EH (cell line): ENCODE measurements around the gene FOXF1.

Experiments used
- DNase-seq: peaks from one replicate; pipeline ENCODE4 v3.0.0-alpha.2; 2015; ENCODE audit warnings: low read depth

The FOXF1 gene

GRCh38 chr16:86517652-86518258 lies 7.4 kb downstream of the FOXF1 start:
- DNase-seq: peak; percentile 74

- DNase-seq: no peak
Observed at GRCh38 chr16:86519007-86519648, 8.8 kb downstream of the FOXF1 start.

- peak; percentile 65 for DNase-seq
Observed at GRCh38 chr16:86519649-86520316, 9.5 kb downstream of the FOXF1 start.

GRCh38 chr16:86520317-86521210 lies 10.2 kb downstream of the FOXF1 start:
- DNase-seq: no peak

GRCh38 chr16:86521236-86522197 lies 11.2 kb downstream of the FOXF1 start:
- DNase-seq: no peak

GRCh38 chr16:86522634-86523033 lies 12.3 kb downstream of the FOXF1 start:
- DNase-seq: no peak

DNA sequence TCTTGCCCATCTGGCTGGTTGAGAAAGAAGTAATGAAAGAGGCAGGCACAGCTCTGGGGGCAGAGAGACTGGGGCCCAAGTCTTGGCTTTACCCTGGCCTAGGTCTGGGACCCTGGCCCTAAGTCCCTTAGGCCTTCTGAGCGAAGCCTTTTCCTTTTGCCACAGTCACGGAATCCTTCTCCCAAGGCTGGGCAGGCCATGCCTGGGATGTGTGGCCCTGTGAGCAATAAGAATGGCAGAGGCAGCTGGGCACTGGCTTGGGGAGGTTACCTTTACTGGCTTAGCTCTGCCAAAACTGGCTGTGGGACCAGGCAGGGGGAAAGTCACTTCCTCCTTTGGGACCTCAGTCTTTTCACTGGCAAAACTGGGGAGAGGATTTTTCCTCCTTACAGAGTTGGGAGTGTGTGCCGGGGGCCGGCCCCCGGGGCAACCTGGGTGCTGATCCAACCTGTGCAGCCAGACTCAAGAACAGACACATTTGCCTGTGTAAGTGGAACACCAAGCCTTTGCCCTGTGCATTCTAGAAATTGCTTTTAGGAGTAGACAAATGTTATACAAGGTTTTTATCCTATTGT lies 12.9 kb downstream of the FOXF1 start:
- no peak for DNase-seq

- DNase-seq: no peak
Observed at GRCh38 chr16:86524029-86524428, 13.7 kb downstream of the FOXF1 start.

DNA sequence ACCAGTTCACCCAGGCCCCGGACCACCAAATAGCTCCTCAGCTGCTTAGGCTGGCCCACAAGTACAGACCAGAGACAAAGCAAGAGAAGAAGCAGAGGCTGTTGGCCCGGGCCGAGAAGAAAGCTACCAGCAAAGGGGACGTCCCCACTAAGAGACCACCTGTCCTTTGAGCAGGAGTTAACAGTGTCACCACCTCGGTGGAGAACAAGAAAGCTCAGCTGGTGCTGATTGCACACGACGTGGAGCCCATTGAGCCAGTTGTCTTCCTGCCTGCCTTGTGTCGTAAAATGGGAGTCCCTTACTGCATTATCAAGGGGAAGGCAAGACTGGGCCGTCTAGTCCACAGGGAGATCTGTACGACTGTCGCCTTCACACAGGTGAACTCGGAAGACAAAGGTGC lies 15.4 kb downstream of the FOXF1 start:
- DNase-seq: no peak

DNA sequence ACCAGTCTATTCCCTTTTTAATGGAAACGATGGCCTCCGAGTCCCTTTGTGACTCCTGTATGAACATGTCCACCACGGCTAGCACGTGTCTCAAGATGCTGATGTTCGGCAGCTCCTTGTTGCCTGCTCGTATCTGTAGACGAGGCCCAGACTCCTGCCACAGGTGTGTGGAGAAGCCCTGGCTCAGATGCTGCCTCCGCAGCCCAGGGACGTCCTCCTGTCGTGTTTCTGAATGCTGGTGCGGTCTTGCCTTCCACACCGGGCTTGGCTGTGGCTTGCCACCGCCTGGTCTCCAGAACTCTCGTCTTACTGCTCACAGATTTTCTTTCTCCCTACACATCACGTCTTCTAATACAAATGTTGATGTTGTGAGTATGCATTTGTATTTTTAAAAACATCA lies 17.0 kb downstream of the FOXF1 start:
- no peak for DNase-seq

DNA sequence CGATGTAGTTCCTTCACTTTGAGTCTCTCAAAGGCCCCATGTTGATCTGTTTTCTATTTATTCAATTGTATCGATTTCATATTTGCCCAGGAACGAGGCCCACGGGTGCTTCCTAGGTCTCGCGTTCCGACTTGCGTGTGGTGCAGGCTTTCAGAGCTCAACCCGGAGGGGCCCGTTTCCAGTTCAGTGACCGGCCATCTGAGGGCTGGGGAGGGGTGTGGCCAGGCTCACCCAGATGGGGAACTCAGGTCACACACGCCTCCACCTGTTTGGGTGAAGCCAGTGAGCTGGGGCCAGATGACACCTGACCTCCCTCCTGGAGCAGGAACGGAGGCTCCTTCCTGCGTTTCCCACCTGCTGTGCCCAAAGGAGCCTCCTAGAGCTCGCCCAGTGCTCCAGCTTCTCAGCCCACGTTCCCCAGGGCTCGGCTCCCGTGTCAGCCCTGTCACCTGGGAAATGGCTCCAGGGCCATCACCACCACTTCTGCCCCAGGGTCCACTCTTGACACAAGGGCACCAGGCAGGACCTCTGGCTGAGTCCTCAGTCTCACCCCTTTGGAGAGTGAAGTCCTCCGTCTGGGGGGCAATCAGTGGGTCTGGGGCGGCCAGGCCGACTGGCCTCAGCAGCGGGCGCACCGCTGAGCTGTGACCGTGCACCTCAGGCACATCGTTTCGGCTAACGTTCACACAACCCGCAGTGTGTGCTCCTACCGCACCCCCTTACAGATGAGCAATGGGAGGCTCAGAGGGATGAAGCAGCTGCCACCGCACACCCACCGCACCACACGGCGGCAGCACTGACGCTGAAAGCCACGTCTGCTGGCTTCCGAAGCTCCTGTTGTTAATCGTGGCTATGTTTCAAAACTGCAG lies 18.0 kb downstream of the FOXF1 start:
- no peak for DNase-seq

DNA sequence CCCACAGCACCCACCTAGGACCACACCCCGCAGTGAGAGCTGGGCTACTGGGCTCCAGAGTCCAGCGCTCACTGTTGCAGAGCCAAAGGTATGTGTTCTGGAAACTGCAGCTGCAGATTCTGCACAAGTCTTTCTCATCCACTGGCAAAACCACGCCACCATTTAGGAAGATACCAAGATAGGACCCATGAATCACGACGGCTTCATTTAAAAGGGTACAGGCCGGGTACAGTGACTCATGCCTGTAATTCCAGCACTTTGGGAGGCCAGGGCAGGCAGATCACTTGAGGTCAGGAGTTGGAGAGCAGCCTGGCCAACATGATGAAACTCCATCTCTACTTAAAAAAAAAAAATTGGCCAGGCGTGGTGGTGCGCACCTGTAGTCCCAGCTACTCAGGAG lies 18.8 kb downstream of the FOXF1 start:
- DNase-seq: peak; percentile 81

DNA sequence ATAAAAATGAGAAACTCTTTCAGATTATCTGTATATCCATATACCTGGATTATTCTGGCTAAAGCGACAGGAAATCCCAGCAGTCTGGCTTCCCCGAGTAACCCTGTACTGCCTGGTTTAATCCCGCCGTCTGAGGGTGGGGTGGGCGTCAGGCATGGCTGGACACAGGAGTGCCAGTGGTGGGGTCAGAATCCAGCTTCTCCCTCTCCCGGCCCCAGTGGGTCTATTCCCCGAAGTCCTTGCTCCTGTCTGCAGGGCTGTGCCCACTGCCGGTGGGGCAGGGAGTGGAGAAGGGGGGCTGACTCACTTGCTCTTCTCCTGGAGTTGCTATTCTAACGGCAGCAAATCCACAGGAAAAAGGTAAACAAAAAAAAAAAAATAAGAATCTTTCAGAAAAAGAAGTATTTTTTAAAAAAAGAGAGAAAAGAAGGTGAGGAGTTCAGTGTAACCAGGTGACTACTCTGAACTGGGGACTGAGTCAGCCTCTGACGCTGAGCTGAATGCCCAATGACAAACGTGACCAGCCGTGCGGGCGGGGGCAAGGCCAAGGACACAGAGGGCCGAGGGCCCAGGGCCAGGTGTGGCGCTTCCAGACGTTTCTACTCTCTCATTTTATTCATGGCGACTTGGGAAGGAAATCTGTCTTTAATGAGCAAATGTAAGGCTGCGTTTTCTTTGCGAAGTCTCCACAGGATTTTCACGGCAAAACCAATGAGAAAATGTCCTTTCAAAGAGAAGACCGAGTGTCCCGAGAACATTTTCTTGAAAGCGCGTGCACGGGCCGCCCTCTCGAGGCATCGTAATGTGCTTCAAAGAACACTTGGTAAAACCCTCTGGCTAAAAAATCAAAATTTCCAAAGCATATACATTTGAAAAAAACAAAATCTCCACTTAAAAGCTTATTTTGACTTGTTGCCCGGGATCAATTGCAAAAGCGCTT lies 20.2 kb downstream of the FOXF1 start:
- DNase-seq: no peak

GRCh38 chr16:86531191-86531545 lies 20.8 kb downstream of the FOXF1 start:
- no peak for DNase-seq

- DNase-seq: no peak
Observed at GRCh38 chr16:86531641-86532525, 21.6 kb downstream of the FOXF1 start.

DNA sequence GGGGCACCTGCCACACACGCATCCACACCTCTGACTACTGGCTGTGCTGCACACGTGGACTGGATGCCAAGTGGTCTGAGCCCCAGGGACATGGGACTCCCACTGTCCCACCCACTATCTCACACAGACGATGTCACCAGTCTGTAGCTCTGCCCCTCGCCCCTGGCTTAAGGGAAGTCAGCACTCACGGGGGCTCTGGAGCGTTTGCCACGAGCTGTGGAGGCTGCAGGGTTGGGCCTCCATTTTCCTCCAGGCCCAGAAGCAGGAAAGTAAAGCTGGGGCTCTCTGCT lies 22.1 kb downstream of the FOXF1 start:
- DNase-seq: no peak

DNA sequence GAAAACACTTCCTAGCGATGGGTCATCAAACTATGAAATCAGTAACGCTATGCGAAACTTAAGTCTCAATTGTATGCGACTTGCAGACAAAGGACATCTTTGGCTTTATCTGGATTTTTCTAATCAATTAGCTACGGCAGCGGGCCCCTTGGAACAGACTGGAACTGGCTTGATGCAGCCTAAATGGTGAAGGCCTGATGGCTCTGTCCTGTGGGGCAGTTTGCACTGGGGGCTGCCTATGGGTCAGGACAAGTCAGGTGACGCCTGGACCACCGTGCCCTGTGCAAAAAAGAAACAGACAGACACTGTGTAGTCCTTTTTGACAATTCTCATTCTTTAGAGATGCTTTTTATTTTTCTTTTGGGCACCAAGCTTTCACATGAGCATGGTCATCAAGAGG lies 22.7 kb downstream of the FOXF1 start:
- DNase-seq: no peak

- DNase-seq: no peak
Observed at GRCh38 chr16:86533767-86534351, 23.5 kb downstream of the FOXF1 start.
